ENCODE data around the gene VAMP5.

VAMP5 gene

GRCh38 chr2:85642725-85643124 is 58.5 kb downstream of the VAMP5 start:
- DNase-seq, result peak in 1 of 5 experiments; percentile 84
